Measurements from ENCODE around the gene TSPOAP1. TPM values are rescaled to one million over a fixed set of nuclear protein-coding genes. Genes with fewer than 3 reads are reported as not detected.
A peak's percentile ranks its signal among the peaks of the same experiment; 100 is the strongest.

TSPOAP1 gene
- total and polyA plus RNA-seq, 10 of the 15 experiments (the other 5 are each of a cell fraction or from before 2014, with no cell fraction given): 0.58 to 16.4 (median 4.2) TPM; not detected in 1

DNA sequence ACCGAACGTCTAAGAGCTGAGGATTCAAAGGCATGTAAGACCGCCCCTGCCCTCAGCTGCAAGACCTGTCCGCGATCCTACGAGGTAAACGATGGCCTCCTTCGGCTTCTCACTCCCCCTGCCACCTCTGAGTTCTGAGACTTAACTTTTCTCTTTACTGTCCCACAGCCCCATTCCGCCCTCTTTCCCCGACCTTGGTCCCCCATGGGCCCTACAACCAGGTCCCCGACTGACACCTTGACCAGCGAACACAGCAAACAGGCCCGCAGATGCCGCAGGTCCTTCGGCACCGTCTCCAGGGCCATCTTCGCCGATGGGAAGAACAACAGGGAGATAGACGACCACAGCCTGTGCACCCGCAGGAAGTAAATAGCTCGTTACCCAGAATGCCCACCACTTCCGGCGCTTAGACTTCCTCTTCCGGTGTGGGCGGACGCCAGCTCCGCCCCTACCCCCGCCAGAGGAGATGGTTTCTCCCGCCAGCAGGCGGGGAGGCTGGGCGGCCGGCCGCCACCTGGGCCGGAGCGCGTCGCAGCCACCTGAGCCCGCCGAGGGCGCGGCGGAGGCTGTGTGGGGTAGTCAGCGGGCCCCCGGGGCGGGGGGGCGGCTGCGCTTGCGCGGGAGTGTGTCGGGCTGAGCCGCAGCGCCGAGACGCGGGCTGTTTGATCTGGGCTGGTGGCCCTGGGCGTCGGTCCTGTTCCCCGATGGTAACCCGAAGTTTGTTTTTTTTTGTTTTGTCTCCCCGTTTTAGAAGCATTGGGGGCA is 23.4 kb upstream of the TSPOAP1 start, which contains the start of gene SUPT4H1 (continued):
- TF ChIP-seq BHLHE40 (IDR thresholded peaks at IDR 0.05; ENCODE audit: borderline replicate concordance in 1 of 2, low read depth in 2 of 2, low read length in 1 of 2) (peak; percentile 88 to 89), MYB (IDR thresholded peaks at IDR 0.05; ENCODE audit: borderline replicate concordance, low read depth, low read length) (no peak), SPI1 (IDR thresholded peaks at IDR 0.05; ENCODE audit: borderline replicate concordance, insufficient read depth, low read depth, low read length) (peak; percentile 72; the same call in 1 of the 2 replicates), CBX3 (IDR thresholded peaks at IDR 0.05; ENCODE audit: borderline replicate concordance, low read depth) (no peak), WRNIP1 (IDR thresholded peaks at IDR 0.05; ENCODE audit: borderline replicate concordance, low read depth, low read length) (no peak), SREBF1 (IDR thresholded peaks at IDR 0.05; ENCODE audit: low read length) (peak; percentile 85), RAD21 (IDR thresholded peaks at IDR 0.05; ENCODE audit: insufficient read depth, low read depth, low read length) (peak; percentile 35; the same call in 1 of the 2 replicates), ZNF217 (IDR thresholded peaks at IDR 0.05) (no peak), STAT1 (conservative IDR thresholded peaks at IDR 0.05) (no peak), RB1 (IDR thresholded peaks at IDR 0.05; ENCODE audit: borderline replicate concordance) (peak; percentile 84; the same call in 1 of the 2 replicates), YY1 (IDR thresholded peaks at IDR 0.05; ENCODE audit: low read depth, low read length) (peak; percentile 56; the same call in 1 of the 2 replicates), DPF2 (IDR thresholded peaks at IDR 0.05) (peak; percentile 34; the same call in 1 of the 2 replicates)
- TF ChIP-seq, protein P1, sequence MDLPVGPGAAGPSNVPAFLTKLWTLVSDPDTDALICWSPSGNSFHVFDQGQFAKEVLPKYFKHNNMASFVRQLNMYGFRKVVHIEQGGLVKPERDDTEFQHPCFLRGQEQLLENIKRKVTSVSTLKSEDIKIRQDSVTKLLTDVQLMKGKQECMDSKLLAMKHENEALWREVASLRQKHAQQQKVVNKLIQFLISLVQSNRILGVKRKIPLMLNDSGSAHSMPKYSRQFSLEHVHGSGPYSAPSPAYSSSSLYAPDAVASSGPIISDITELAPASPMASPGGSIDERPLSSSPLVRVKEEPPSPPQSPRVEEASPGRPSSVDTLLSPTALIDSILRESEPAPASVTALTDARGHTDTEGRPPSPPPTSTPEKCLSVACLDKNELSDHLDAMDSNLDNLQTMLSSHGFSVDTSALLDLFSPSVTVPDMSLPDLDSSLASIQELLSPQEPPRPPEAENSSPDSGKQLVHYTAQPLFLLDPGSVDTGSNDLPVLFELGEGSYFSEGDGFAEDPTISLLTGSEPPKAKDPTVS (IDR thresholded peaks at IDR 0.05; ENCODE audit: low read depth, low read length): peak; percentile 14; the same call in 1 of the 2 replicates
- TF ChIP-seq, protein P2, sequence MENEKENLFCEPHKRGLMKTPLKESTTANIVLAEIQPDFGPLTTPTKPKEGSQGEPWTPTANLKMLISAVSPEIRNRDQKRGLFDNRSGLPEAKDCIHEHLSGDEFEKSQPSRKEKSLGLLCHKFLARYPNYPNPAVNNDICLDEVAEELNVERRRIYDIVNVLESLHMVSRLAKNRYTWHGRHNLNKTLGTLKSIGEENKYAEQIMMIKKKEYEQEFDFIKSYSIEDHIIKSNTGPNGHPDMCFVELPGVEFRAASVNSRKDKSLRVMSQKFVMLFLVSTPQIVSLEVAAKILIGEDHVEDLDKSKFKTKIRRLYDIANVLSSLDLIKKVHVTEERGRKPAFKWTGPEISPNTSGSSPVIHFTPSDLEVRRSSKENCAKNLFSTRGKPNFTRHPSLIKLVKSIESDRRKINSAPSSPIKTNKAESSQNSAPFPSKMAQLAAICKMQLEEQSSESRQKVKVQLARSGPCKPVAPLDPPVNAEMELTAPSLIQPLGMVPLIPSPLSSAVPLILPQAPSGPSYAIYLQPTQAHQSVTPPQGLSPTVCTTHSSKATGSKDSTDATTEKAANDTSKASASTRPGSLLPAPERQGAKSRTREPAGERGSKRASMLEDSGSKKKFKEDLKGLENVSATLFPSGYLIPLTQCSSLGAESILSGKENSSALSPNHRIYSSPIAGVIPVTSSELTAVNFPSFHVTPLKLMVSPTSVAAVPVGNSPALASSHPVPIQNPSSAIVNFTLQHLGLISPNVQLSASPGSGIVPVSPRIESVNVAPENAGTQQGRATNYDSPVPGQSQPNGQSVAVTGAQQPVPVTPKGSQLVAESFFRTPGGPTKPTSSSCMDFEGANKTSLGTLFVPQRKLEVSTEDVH (IDR thresholded peaks at IDR 0.05; ENCODE audit: low read depth, partially characterized antibody): peak; percentile 90
- TF ChIP-seq, protein P3, sequence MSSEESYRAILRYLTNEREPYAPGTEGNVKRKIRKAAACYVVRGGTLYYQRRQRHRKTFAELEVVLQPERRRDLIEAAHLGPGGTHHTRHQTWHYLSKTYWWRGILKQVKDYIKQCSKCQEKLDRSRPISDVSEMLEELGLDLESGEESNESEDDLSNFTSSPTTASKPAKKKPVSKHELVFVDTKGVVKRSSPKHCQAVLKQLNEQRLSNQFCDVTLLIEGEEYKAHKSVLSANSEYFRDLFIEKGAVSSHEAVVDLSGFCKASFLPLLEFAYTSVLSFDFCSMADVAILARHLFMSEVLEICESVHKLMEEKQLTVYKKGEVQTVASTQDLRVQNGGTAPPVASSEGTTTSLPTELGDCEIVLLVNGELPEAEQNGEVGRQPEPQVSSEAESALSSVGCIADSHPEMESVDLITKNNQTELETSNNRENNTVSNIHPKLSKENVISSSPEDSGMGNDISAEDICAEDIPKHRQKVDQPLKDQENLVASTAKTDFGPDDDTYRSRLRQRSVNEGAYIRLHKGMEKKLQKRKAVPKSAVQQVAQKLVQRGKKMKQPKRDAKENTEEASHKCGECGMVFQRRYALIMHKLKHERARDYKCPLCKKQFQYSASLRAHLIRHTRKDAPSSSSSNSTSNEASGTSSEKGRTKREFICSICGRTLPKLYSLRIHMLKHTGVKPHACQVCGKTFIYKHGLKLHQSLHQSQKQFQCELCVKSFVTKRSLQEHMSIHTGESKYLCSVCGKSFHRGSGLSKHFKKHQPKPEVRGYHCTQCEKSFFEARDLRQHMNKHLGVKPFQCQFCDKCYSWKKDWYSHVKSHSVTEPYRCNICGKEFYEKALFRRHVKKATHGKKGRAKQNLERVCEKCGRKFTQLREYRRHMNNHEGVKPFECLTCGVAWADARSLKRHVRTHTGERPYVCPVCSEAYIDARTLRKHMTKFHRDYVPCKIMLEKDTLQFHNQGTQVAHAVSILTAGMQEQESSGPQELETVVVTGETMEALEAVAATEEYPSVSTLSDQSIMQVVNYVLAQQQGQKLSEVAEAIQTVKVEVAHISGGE (CRISPR knock-in tag; IDR thresholded peaks at IDR 0.05): no peak
- TF ChIP-seq, protein P4, sequence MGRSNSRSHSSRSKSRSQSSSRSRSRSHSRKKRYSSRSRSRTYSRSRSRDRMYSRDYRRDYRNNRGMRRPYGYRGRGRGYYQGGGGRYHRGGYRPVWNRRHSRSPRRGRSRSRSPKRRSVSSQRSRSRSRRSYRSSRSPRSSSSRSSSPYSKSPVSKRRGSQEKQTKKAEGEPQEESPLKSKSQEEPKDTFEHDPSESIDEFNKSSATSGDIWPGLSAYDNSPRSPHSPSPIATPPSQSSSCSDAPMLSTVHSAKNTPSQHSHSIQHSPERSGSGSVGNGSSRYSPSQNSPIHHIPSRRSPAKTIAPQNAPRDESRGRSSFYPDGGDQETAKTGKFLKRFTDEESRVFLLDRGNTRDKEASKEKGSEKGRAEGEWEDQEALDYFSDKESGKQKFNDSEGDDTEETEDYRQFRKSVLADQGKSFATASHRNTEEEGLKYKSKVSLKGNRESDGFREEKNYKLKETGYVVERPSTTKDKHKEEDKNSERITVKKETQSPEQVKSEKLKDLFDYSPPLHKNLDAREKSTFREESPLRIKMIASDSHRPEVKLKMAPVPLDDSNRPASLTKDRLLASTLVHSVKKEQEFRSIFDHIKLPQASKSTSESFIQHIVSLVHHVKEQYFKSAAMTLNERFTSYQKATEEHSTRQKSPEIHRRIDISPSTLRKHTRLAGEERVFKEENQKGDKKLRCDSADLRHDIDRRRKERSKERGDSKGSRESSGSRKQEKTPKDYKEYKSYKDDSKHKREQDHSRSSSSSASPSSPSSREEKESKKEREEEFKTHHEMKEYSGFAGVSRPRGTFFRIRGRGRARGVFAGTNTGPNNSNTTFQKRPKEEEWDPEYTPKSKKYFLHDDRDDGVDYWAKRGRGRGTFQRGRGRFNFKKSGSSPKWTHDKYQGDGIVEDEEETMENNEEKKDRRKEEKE (IDR thresholded peaks at IDR 0.05): peak; percentile 83

All from GM12878 (cell line).